Naive thymus-derived CD4-positive, alpha-beta T cell (primary cell): ENCODE data around the gene TMEM30B. TPM values are rescaled to one million over a fixed set of nuclear protein-coding genes. Genes with fewer than 3 reads are reported as not detected.
"Not testable (repeated sequence)": the region's sequence is repeated elsewhere in the genome, so short reads cannot be mapped to it uniquely, and the experiment has no call there.

ENCODE experiments used
- ATAC-seq: fragments of 150-1000 bp; cut with Tn5 transposase; 2 replicates; pipeline ENCODE4 v1.10.0; 2021; ENCODE audit warnings: mild to moderate bottlenecking, moderate library complexity
- CTCF ChIA-PET: fragments of 350-600 bp; sonication (Branson Sonifier 250); formaldehyde crosslinking; loops from one replicate; lab custom pipeline; 2021; ENCODE audit warnings: antibody characterized with exemption; lab: Charles Lee
- POLR2A ChIA-PET: fragments of 350-600 bp; sonication (Branson Sonifier 250); formaldehyde crosslinking; loops from one replicate; lab custom pipeline; 2021; ENCODE audit warnings: antibody characterized with exemption, inconsistent platforms; lab: Charles Lee
- DNase-seq, 9 donors: peaks; one replicate each; pipeline versions ENCODE4 v3.0.0 to v3.0.0-alpha.2; 2020 to 2022; ENCODE audit warnings: mixed read lengths in 1 of 9
- H3K27ac ChIP-seq: one replicate; pipeline ENCODE4 v1.7.0; 2013; ENCODE audit warnings: mild to moderate bottlenecking, low read depth, low read length, moderate library complexity
- H3K27me3 ChIP-seq, 2 donors: one replicate each; pipeline ENCODE4 v1.7.0; 2013; ENCODE audit warnings: low read length in 2 of 2, mild to moderate bottlenecking in 2 of 2, moderate library complexity in 2 of 2; ENCODE audit not compliant: control insufficient read depth in 2 of 2, insufficient read depth in 2 of 2
- H3K36me3 ChIP-seq, 3 experiments: 1 replicate in 2 of 3; 2 replicates in 1 of 3; pipeline ENCODE4 v1.7.0; 2013; ENCODE audit warnings: low read length in 3 of 3, mild to moderate bottlenecking in 3 of 3, moderate library complexity in 1 of 3; ENCODE audit not compliant: insufficient read depth in 3 of 3, control insufficient read depth in 2 of 3
- H3K4me1 ChIP-seq, 2 donors: one replicate each; pipeline ENCODE4 v1.7.0; 2013; ENCODE audit warnings: low read length in 2 of 2, mild to moderate bottlenecking in 2 of 2, moderate library complexity in 1 of 2; ENCODE audit not compliant: control insufficient read depth in 2 of 2, insufficient read depth in 2 of 2
- H3K4me3 ChIP-seq: 2 replicates; pipeline ENCODE4 v1.7.0; 2013; ENCODE audit warnings: mild to moderate bottlenecking, low read length
- H3K9me3 ChIP-seq, 3 experiments: 1 replicate in 2 of 3; 2 replicates in 1 of 3; pipeline ENCODE4 v1.7.0; 2013; ENCODE audit warnings: low read length in 3 of 3; ENCODE audit not compliant: control insufficient read depth in 2 of 3
- H3K27ac Mint-ChIP-seq, 9 donors: one replicate each; pipeline ENCODE4 v1.8.0; 2020 to 2022; ENCODE audit warnings: mixed read lengths in 9 of 9, mild to moderate bottlenecking in 8 of 9, moderate library complexity in 5 of 9, inconsistent platforms in 2 of 9
- H3K27me3 Mint-ChIP-seq, 5 donors: one replicate each; pipeline ENCODE4 v1.8.0; 2021 to 2022; ENCODE audit warnings: mixed read lengths in 5 of 5, mild to moderate bottlenecking in 1 of 5
- H3K36me3 Mint-ChIP-seq, 5 donors: one replicate each; pipeline ENCODE4 v1.8.0; 2020 to 2022; ENCODE audit warnings: mixed read lengths in 5 of 5, mild to moderate bottlenecking in 3 of 5, inconsistent platforms in 1 of 5
- H3K4me1 Mint-ChIP-seq, 7 donors: one replicate each; pipeline ENCODE4 v1.8.0; 2020 to 2022; ENCODE audit warnings: mixed read lengths in 7 of 7, mild to moderate bottlenecking in 3 of 7, inconsistent platforms in 1 of 7
- H3K4me3 Mint-ChIP-seq, 10 donors: one replicate each; pipeline ENCODE4 v1.8.0; 2020 to 2022; ENCODE audit warnings: mild to moderate bottlenecking in 10 of 10, mixed read lengths in 10 of 10, moderate library complexity in 6 of 10, inconsistent platforms in 2 of 10
- H3K9me3 Mint-ChIP-seq, 11 donors: one replicate each; pipeline ENCODE4 v1.8.0; 2020 to 2022; ENCODE audit warnings: mixed read lengths in 11 of 11, mild to moderate bottlenecking in 4 of 11, inconsistent platforms in 1 of 11, moderate library complexity in 1 of 11
- intact Hi-C, 2 donors: fragments of 100-400 bp; cut with micrococcal nuclease; formaldehyde crosslinking; loops; one replicate each; pipeline ENCODE4 v1.15.1; 2023
- polyA plus RNA-seq, 2 donors: library from polyadenylated mRNA; unstranded; fragments of 300-500 nt; fragmentation: Illumina TruSeq; gene quantifications; one replicate each; pipeline ENCODE4 v1.2.3, GENCODE V29; 2021
- total RNA-seq, 6 experiments: library from RNA in 5 of 6; stranded (reverse) in 5 of 6; gene quantifications; 1 replicate in 5 of 6; 2 replicates in 1 of 6; pipeline ENCODE4 v1.2.3 and lab custom pipeline; 2021 to 2026

The TMEM30B gene
- total and polyA plus RNA-seq, 7 experiments from 2014 or later: 0.17 to 11.2 (median 5.6) TPM

DNA sequence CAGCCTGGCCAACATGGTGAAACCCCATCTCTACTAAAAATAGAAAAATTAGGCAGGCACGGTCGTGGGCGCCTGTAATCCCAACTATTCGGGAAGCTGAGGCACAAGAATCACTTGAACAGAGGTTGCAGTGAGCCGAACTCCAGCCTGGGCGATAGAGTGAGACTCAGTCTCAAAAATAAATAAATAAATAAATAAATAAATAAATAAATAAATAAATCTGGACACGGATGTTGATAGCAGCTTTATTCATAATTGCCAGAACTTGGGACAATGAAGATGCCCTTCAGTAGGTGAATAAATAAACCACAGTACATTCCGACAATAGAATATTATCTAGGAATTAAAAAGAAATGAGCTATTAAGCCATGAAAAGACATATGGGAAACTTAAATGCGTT lies 31.1 kb downstream of the TMEM30B start:
- Histone ChIP-seq H3K4me1 (no peaks in the 10 kb centered on the region), H3K36me3 (no peaks in the 10 kb centered on the region), H3K4me3 (no peak overlapping the region), H3K27ac (no peak overlapping the region), H3K9me3 (no peaks in the 10 kb centered on the region), H3K27me3 (no peaks in the 10 kb centered on the region)
- Mint-ChIP-seq H3K9me3 (peaks cover 0 to 2% (median 0%) of the 10 kb centered on the region in 11 donors), H3K36me3 (peaks cover 0 to 7% (median 0%) of the 10 kb centered on the region in 5 donors), H3K4me3 (no peak overlapping the region), H3K4me1 (peaks cover 0 to 26% (median 0%) of the 10 kb centered on the region in 7 donors), H3K27ac (no peak overlapping the region), H3K27me3 (peaks cover 4 to 18% (median 15%) of the 10 kb centered on the region in 5 donors)
- DNase-seq (no peak), ATAC-seq (no peak)
- POLR2A ChIA-PET: no interaction called here
- CTCF ChIA-PET: interaction anchor here (0.5 to 3.0 kb wide), 3 partner anchors 625 to 1182 kb away, joined by 3 to 18 read pairs (median 4); no protein-coding TSS in a partner anchor
- intact Hi-C loops: loop anchor here (5.0 to 10.0 kb wide), 3 partner anchors 525 to 1188 kb away; partner anchors contain the start of gene SIX4 (in 1 of the 2)

DNA sequence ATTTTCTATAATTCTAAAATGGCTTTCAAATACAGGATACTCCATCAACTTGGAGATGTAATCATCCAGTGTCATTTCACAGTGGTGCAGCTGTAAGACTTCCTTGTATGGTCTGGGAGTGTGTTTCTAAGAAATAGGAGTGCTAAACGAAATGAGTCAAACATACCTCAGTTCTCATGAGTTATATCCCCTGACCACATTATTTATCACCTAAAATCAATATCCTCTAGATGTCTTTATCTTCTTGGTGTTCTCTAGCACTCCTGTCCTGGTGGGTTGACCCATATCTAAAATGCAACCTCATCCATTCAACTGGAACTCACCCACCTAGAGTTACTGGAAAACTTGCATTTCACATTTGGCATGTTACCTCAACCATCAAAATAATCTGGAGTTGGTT lies 33.2 kb downstream of the TMEM30B start:
- peaks cover 0 to 21% (median 0%) of the 10 kb centered on the region in 7 donors for H3K4me1 Mint-ChIP-seq
- no peaks in the 10 kb centered on the region for H3K27me3 ChIP-seq
- peak overlapping the region in 1 of 10 donors; percentile 35 for H3K4me3 Mint-ChIP-seq
- ChIA-PET POLR2A (no interaction called here), CTCF (no interaction called here)
- H3K36me3 Mint-ChIP-seq: peaks cover 0 to 7% (median 0%) of the 10 kb centered on the region in 5 donors
- no peaks in the 10 kb centered on the region for H3K36me3 ChIP-seq
- no peaks in the 10 kb centered on the region for H3K9me3 ChIP-seq
- H3K27ac ChIP-seq: no peak overlapping the region
- DNase-seq (no peak), ATAC-seq (no peak)
- H3K27me3 Mint-ChIP-seq: peaks cover 2 to 18% (median 7%) of the 10 kb centered on the region in 5 donors
- H3K4me1 ChIP-seq: no peaks in the 10 kb centered on the region
- H3K9me3 Mint-ChIP-seq: peaks cover 0 to 3% (median 0%) of the 10 kb centered on the region in 11 donors
- H3K4me3 ChIP-seq: no peak overlapping the region
- intact Hi-C loops: loop anchor here in 1 of 2 donors (1.0 kb wide), 1 partner anchor 623 kb away; no protein-coding TSS in a partner anchor
- H3K27ac Mint-ChIP-seq: peak overlapping the region in 1 of 9 donors; percentile 42

DNA sequence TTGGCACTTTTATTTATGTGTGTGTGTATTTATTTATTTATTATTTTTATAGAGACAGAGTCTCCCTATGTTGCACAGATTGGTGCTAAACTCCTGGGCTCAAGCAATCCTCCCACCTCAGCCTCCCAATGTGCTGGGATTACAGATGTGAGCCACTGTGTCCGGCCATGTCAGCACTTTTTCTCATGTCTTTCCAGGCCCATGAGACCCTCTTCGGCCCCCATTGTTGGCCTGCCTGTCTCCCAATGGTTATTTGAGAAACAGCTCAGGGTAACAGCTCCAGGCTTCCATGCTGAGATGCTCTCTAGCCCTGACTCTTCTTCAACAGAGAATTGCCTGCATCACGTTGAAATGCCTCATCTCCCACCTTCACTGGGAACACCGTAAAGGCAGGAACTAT lies 34.4 kb downstream of the TMEM30B start:
- Mint-ChIP-seq H3K4me1 (peaks cover 0 to 14% (median 0%) of the 10 kb centered on the region in 7 donors), H3K9me3 (peaks cover 0 to 5% (median 2%) of the 10 kb centered on the region in 11 donors), H3K36me3 (peaks cover 0 to 8% (median 0%) of the 10 kb centered on the region in 5 donors), H3K27ac (no peak overlapping the region), H3K27me3 (peaks cover 0 to 16% (median 9%) of the 10 kb centered on the region in 5 donors), H3K4me3 (no peak overlapping the region)
- ChIA-PET POLR2A (no interaction called here), CTCF (no interaction called here)
- Histone ChIP-seq H3K9me3 (no peaks in the 10 kb centered on the region), H3K4me3 (no peak overlapping the region), H3K4me1 (no peaks in the 10 kb centered on the region), H3K27ac (no peak overlapping the region), H3K27me3 (no peaks in the 10 kb centered on the region), H3K36me3 (no peaks in the 10 kb centered on the region)
- intact Hi-C loops: no loop called here
- no peak for DNase-seq
- no peak for ATAC-seq

DNA sequence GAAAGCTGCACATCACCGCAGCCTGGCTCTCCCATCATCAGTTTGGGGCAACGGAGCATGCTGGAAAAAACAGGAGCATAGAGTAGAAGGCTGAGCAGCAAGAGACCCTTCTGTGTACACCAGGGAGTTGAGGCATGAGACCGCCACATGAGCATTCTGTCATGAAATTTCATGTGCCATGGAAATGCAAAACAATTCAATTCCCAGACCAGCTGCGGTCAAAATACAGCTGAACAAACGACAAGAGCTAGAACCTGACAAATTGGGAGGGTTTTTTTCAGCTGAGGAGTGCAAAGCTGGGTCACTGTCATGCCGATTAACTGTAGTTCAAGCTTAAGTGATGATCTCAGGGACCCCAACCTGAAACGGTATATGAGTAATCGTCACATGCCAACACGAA lies 37.1 kb downstream of the TMEM30B start:
- peaks cover 8 to 32% (median 18%) of the 10 kb centered on the region in 11 donors for H3K9me3 Mint-ChIP-seq
- ChIA-PET POLR2A (no interaction called here), CTCF (no interaction called here)
- Histone ChIP-seq H3K9me3 (peaks cover 0 to 8% (median 0%) of the 10 kb centered on the region in 3 experiments), H3K4me1 (no peaks in the 10 kb centered on the region), H3K36me3 (no peaks in the 10 kb centered on the region), H3K4me3 (no peak overlapping the region), H3K27me3 (no peaks in the 10 kb centered on the region), H3K27ac (no peak overlapping the region)
- DNase-seq (no peak), ATAC-seq (no peak)
- H3K4me1 Mint-ChIP-seq: peaks cover 0 to 14% (median 0%) of the 10 kb centered on the region in 7 donors
- intact Hi-C loops: no loop called here
- H3K36me3 Mint-ChIP-seq: peaks cover 0 to 24% (median 7%) of the 10 kb centered on the region in 5 donors
- no peak overlapping the region for H3K27ac Mint-ChIP-seq
- no peak overlapping the region for H3K4me3 Mint-ChIP-seq
- H3K27me3 Mint-ChIP-seq: peaks cover 0 to 21% (median 19%) of the 10 kb centered on the region in 5 donors

DNA sequence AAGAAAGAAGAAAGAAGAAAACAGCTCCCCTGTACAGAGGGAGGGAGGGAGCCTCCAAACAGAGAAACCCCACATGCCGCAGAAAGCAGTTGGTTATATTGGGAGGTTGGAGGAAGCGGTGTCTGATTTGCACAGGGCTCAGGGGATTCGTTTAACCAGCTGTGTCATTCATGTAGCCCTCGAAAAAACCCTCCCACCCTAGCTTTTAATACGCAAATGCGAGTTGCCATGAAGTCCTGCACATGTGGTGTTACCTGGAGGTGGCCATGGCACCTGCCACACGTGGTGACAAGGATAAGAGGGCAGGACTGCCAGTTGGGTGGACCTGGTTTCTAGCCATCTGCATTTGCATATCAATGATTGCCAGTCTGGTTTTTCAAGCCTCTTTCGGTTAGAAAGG lies 40.9 kb downstream of the TMEM30B start:
- no peak overlapping the region for H3K4me3 ChIP-seq
- H3K27me3 Mint-ChIP-seq: peaks cover 3 to 30% (median 22%) of the 10 kb centered on the region in 5 donors
- peaks cover 0 to 8% (median 0%) of the 10 kb centered on the region in 3 experiments for H3K9me3 ChIP-seq
- ChIA-PET POLR2A (no interaction called here), CTCF (no interaction called here)
- H3K36me3 Mint-ChIP-seq: peaks cover 0 to 18% (median 7%) of the 10 kb centered on the region in 5 donors
- no peak for DNase-seq
- H3K36me3 ChIP-seq: no peaks in the 10 kb centered on the region
- ATAC-seq: no peak
- intact Hi-C loops: no loop called here
- peaks cover 8 to 35% (median 18%) of the 10 kb centered on the region in 11 donors for H3K9me3 Mint-ChIP-seq
- no peak overlapping the region for H3K4me3 Mint-ChIP-seq
- no peaks in the 10 kb centered on the region for H3K4me1 ChIP-seq
- no peaks in the 10 kb centered on the region for H3K27me3 ChIP-seq
- no peaks in the 10 kb centered on the region for H3K4me1 Mint-ChIP-seq
- H3K27ac ChIP-seq: no peak overlapping the region
- no peak overlapping the region for H3K27ac Mint-ChIP-seq

DNA sequence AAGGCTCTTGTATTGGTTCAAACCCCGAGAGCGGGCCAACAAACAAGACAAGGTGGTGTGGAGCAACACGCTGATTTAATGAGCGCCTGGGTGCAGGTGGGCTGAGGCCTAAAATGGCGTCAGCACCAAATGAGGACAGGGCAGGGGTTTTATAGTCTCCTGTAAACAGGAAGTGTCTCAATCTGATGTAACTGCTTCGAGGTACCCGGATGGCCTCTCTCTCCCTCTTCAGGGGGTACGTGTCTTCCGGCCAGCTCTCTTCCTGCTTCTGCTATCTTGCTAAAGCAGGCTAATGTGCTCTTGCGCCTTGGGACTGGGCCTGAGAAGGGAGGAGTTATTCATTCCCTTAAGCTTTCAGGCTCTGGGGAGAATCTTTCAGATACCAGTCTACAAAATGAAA lies 41.9 kb downstream of the TMEM30B start:
- H3K36me3 ChIP-seq, H3K4me1 Mint-ChIP-seq, intact Hi-C loops, H3K4me3 Mint-ChIP-seq, H3K27ac Mint-ChIP-seq, H3K27ac ChIP-seq, POLR2A ChIA-PET, H3K4me3 ChIP-seq, H3K9me3 ChIP-seq, CTCF ChIA-PET, H3K27me3 ChIP-seq, ATAC-seq, DNase-seq, H3K4me1 ChIP-seq: not testable (repeated sequence)
- H3K9me3 Mint-ChIP-seq: peaks cover 8 to 35% (median 18%) of the 10 kb centered on the region in 11 donors
- peaks cover 0 to 17% (median 7%) of the 10 kb centered on the region in 5 donors for H3K36me3 Mint-ChIP-seq
- H3K27me3 Mint-ChIP-seq: peaks cover 3 to 36% (median 29%) of the 10 kb centered on the region in 5 donors
